HCT116 (cell line): Measurements from ENCODE around the gene RCSD1.

Experiments
- ATF3 ChIP-seq: IDR thresholded peaks from 2 replicates; pipeline ENCODE4 v1.6.1; 2012
- EZH2 ChIP-seq: fragments of 200-600 bp; sonication (generic); IDR thresholded peaks from 2 replicates; pipeline ENCODE4 v1.6.1; 2017; ENCODE audit warnings: antibody characterized with exemption, mixed run types
- EZH2phosphoT487 ChIP-seq: fragments of 200-600 bp; IDR thresholded peaks from 2 replicates; pipeline ENCODE4 v1.6.1; 2018; ENCODE audit warnings: antibody characterized with exemption, borderline replicate concordance
- POLR2A ChIP-seq: IDR thresholded peaks from 2 replicates; pipeline ENCODE4 v1.7.0; 2011; ENCODE audit warnings: borderline replicate concordance; ENCODE audit not compliant: insufficient read depth, insufficient read length; ENCODE audit errors: extremely low read depth
- POLR2AphosphoS5 ChIP-seq: IDR thresholded peaks from 2 replicates; pipeline ENCODE4 v1.6.1; 2011; ENCODE audit warnings: mild to moderate bottlenecking, low read depth, low read length, moderate library complexity
- SP1 ChIP-seq: IDR thresholded peaks from 2 replicates; pipeline ENCODE4 v1.6.1; 2012; ENCODE audit warnings: low read depth
- SRF ChIP-seq: IDR thresholded peaks from 2 replicates; pipeline ENCODE4 v1.6.1; 2012; ENCODE audit warnings: low read depth
- TF ChIP-seq, protein P1 (sequence below), 3 experiments: fragments of 200-600 bp in 1 of 3; sonication (generic) in 1 of 3; IDR thresholded peaks in 2 of 3; conservative IDR thresholded peaks in 1 of 3; 2 replicates each; pipeline ENCODE4 v1.5.1; 2012 to 2017; ENCODE audit warnings: low read depth in 2 of 3, low read length in 2 of 3, antibody characterized with exemption in 1 of 3, borderline replicate concordance in 1 of 3, control low read depth in 1 of 3, mild to moderate bottlenecking in 1 of 3, mixed read lengths in 1 of 3, mixed run types in 1 of 3, moderate library complexity in 1 of 3; ENCODE audit not compliant: insufficient read depth in 1 of 3

- TF ChIP-seq POLR2A (no peak), SP1 (no peak), SRF (no peak), ATF3 (no peak), POLR2AphosphoS5 (no peak), EZH2 (no peak), EZH2phosphoT487 (no peak)
- TF ChIP-seq, protein P1, sequence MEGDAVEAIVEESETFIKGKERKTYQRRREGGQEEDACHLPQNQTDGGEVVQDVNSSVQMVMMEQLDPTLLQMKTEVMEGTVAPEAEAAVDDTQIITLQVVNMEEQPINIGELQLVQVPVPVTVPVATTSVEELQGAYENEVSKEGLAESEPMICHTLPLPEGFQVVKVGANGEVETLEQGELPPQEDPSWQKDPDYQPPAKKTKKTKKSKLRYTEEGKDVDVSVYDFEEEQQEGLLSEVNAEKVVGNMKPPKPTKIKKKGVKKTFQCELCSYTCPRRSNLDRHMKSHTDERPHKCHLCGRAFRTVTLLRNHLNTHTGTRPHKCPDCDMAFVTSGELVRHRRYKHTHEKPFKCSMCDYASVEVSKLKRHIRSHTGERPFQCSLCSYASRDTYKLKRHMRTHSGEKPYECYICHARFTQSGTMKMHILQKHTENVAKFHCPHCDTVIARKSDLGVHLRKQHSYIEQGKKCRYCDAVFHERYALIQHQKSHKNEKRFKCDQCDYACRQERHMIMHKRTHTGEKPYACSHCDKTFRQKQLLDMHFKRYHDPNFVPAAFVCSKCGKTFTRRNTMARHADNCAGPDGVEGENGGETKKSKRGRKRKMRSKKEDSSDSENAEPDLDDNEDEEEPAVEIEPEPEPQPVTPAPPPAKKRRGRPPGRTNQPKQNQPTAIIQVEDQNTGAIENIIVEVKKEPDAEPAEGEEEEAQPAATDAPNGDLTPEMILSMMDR (IDR thresholded peaks at IDR 0.05 in 2 of 3, conservative IDR thresholded peaks at IDR 0.05 in 1 of 3; ENCODE audit: borderline replicate concordance in 1 of 3, insufficient read depth in 1 of 3, low read depth in 2 of 3, low read length in 2 of 3): no peak
Observed at GRCh38 chr1:167707942-167708341, 77.9 kb downstream of the RCSD1 start.
